ENCODE data around the gene GAGE10. TPM values are rescaled to one million over a fixed set of nuclear protein-coding genes. Genes with fewer than 3 reads are reported as not detected.

The GAGE10 gene
- total RNA-seq, 2 donors from 2014 or later = not detected

GRCh38 chrX:49266523-49267445 lies 36.7 kb upstream of the GAGE10 start:
- Histone ChIP-seq H3K4me1 (replicated peaks) (no peaks in the 10 kb centered on the region), H3K9me3 (no peaks in the 10 kb centered on the region)

DNA sequence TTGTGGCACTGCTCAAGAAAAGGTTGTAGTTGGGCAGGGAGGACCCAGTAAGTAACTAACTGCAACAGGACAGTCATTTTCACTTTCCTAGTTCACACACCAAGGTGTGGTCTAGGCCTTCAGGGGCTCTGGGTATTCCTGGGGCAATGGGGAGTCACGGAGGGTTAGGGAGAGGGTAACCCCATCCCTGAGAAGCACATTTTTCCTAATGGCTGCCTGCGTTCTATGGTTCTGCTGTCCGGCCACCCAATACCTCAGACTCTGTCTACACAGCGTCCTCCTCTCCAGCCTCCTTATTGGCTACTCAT lies 34.8 kb upstream of the GAGE10 start:
- TF ChIP-seq CTCF (IDR thresholded peaks at IDR 0.05) (no peak), POLR2A (IDR thresholded peaks at IDR 0.05) (no peak), POLR2AphosphoS5 (IDR thresholded peaks at IDR 0.05) (no peak)
- Histone ChIP-seq H3K9me3 (no peaks in the 10 kb centered on the region), H3K27me3 (replicated peaks; ENCODE audit: insufficient read depth) (no peaks in the 10 kb centered on the region), H3K36me3 (no peaks in the 10 kb centered on the region), H3K4me3 (peak overlapping the region; percentile 54 to 57), H3K27ac (peak overlapping the region; percentile 89 to 92), H3K4me1 (replicated peaks) (no peaks in the 10 kb centered on the region)
- WGBS = 0% methylated on average over 3 of the region's 4 CpGs
- intact Hi-C loops (cut with DNase I) = loop anchor here (10.0 kb wide), 1 partner anchor 74 kb away; no protein-coding TSS in a partner anchor
- no peak for DNase-seq (ENCODE audit: low spot score)

More at GRCh38 chrX:49266523-49267445, 36.7 kb upstream of the GAGE10 start:
- Histone ChIP-seq H3K27me3 (replicated peaks; ENCODE audit: insufficient read depth) (no peaks in the 10 kb centered on the region), H3K4me3 (no peak overlapping the region), H3K27ac (no peak overlapping the region), H3K36me3 (no peaks in the 10 kb centered on the region)
- 70% methylated on average over 7 of the region's 10 CpGs for WGBS
- intact Hi-C loops (cut with DNase I) = loop anchor here (10.0 kb wide), 1 partner anchor 72 kb away; no protein-coding TSS in a partner anchor
- DNase-seq (ENCODE audit: low spot score) = no peak
- TF ChIP-seq CTCF (IDR thresholded peaks at IDR 0.05) (no peak), POLR2A (IDR thresholded peaks at IDR 0.05) (no peak), POLR2AphosphoS5 (IDR thresholded peaks at IDR 0.05) (no peak)

- Histone ChIP-seq H3K4me1 (replicated peaks) (no peaks in the 10 kb centered on the region), H3K27me3 (replicated peaks; ENCODE audit: insufficient read depth) (no peaks in the 10 kb centered on the region), H3K27ac (peak overlapping the region; percentile 89 to 92), H3K36me3 (no peaks in the 10 kb centered on the region), H3K4me3 (peak overlapping the region; percentile 54 to 57), H3K9me3 (no peaks in the 10 kb centered on the region)
- TF ChIP-seq POLR2A (IDR thresholded peaks at IDR 0.05) = peak; percentile 45
- TF ChIP-seq POLR2AphosphoS5 (IDR thresholded peaks at IDR 0.05) = peak; percentile 83
- TF ChIP-seq CTCF (IDR thresholded peaks at IDR 0.05) = peak in 1 of 4 experiments; percentile 7
- peak; percentile 95 for DNase-seq (ENCODE audit: low spot score)
- under 1% methylated on average over 38 of the region's 45 CpGs for WGBS
- intact Hi-C loops (cut with DNase I) = loop anchor here (10.0 kb wide), 1 partner anchor 74 kb away; no protein-coding TSS in a partner anchor
Measured at GRCh38 chrX:49269010-49269766, 34.3 kb upstream of the GAGE10 start.

GRCh38 chrX:49269767-49270248 lies 33.6 kb upstream of the GAGE10 start, which contains the start of gene PPP1R3F:
Gene PPP1R3F (plus strand): TSS chrX:49269793. CDS start chrX:49269870, 77 bp downstream.
- Histone ChIP-seq H3K4me3 (peak within 1 kb of the TSS; percentile 54 to 57), H3K9me3 (no peaks in the 10 kb centered on the region), H3K27ac (peak within 1 kb of the TSS; percentile 89 to 92), H3K4me1 (replicated peaks) (no peaks in the 10 kb centered on the region), H3K27me3 (replicated peaks; ENCODE audit: insufficient read depth) (no peaks in the 10 kb centered on the region), H3K36me3 (no peaks in the 10 kb centered on the region)
- no peak for DNase-seq (ENCODE audit: low spot score)
- intact Hi-C loops (cut with DNase I) = loop anchor here (10.0 kb wide), 1 partner anchor 75 kb away; no protein-coding TSS in a partner anchor
- 0% methylated on average over 27 of the region's 70 CpGs for WGBS
- TF ChIP-seq POLR2A (IDR thresholded peaks at IDR 0.05) (peak; percentile 49), POLR2AphosphoS5 (IDR thresholded peaks at IDR 0.05) (no peak)

All from prostate gland (tissue), 2 donors.